CD14-positive monocyte (primary cell): Measurements from ENCODE around the gene CAPZA1. TPM values are rescaled to one million over a fixed set of nuclear protein-coding genes. Genes with fewer than 3 reads are reported as not detected.

ENCODE experiments used
- DNase-seq, 3 donors: peaks; one replicate each; pipeline ENCODE4 v3.0.0-alpha.2; 2011 to 2022
- H2AFZ ChIP-seq: 2 replicates; pipeline ENCODE4 v1.6.0; 2012; ENCODE audit warnings: mild to moderate bottlenecking, low read depth, low read length, inconsistent platforms; ENCODE audit not compliant: insufficient read depth, poor library complexity, severe bottlenecking
- H3K27ac ChIP-seq, 2 donors: 1 replicate in 1 of 2; 2 replicates in 1 of 2; pipeline ENCODE4 v1.5.1; 2012 to 2013; ENCODE audit warnings: low read length in 2 of 2, control low read depth in 1 of 2, inconsistent platforms in 1 of 2, low read depth in 1 of 2, mild to moderate bottlenecking in 1 of 2
- H3K27me3 ChIP-seq, 2 donors: one replicate each; pipeline versions ENCODE4 v1.6.0 to v1.6.1; 2011 to 2013; ENCODE audit warnings: low read length in 2 of 2; ENCODE audit not compliant: control insufficient read depth in 2 of 2, insufficient read depth in 2 of 2
- H3K36me3 ChIP-seq, 2 donors: replicated peaks in 1 of 2; 1 replicate in 1 of 2; 2 replicates in 1 of 2; pipeline versions ENCODE4 v1.5.1 to v1.6.1; 2012 to 2013; ENCODE audit warnings: low read length in 2 of 2, control low read depth in 1 of 2, inconsistent platforms in 1 of 2, mild to moderate bottlenecking in 1 of 2; ENCODE audit not compliant: insufficient read depth in 2 of 2, control insufficient read depth in 1 of 2
- H3K4me1 ChIP-seq, 2 donors: 1 replicate in 1 of 2; 2 replicates in 1 of 2; pipeline versions ENCODE4 v1.5.1 to v1.6.1; 2012 to 2013; ENCODE audit warnings: low read length in 2 of 2, control low read depth in 1 of 2, inconsistent platforms in 1 of 2, mild to moderate bottlenecking in 1 of 2, moderate library complexity in 1 of 2; ENCODE audit not compliant: insufficient read depth in 2 of 2, control insufficient read depth in 1 of 2
- H3K4me2 ChIP-seq: replicated peaks from 2 replicates; pipeline ENCODE3; 2012; ENCODE audit warnings: low read length, moderate library complexity, mild to moderate bottlenecking; ENCODE audit not compliant: poor library complexity, severe bottlenecking; ENCODE audit errors: extremely low read depth
- H3K4me3 ChIP-seq, 3 experiments: fragments of 200-600 bp in 1 of 3; sonication (generic) in 1 of 3; replicated peaks in 1 of 3; 1 replicate in 2 of 3; 2 replicates in 1 of 3; pipeline ENCODE4 v1.5.1; 2011 to 2013; ENCODE audit warnings: low read length in 3 of 3, mild to moderate bottlenecking in 3 of 3, control low read depth in 2 of 3, low read depth in 2 of 3, inconsistent platforms in 1 of 3, moderate library complexity in 1 of 3
- H3K79me2 ChIP-seq: 2 replicates; pipeline ENCODE4 v1.6.0; 2012; ENCODE audit warnings: mild to moderate bottlenecking, control low read depth, inconsistent platforms, low read length, moderate library complexity; ENCODE audit not compliant: insufficient read depth
- H3K9ac ChIP-seq: 2 replicates; pipeline ENCODE4 v1.6.0; 2017; ENCODE audit warnings: low read length, mild to moderate bottlenecking; ENCODE audit not compliant: insufficient read depth, poor library complexity, severe bottlenecking
- H3K9me3 ChIP-seq, 2 donors: replicated peaks in 1 of 2; 1 replicate in 1 of 2; 2 replicates in 1 of 2; pipeline versions ENCODE4 v1.5.1 to v1.6.1; 2012 to 2013; ENCODE audit warnings: low read length in 2 of 2, control low read depth in 1 of 2; ENCODE audit not compliant: control insufficient read depth in 1 of 2, insufficient read depth in 1 of 2
- H4K20me1 ChIP-seq: 2 replicates; pipeline ENCODE4 v1.6.0; 2012; ENCODE audit warnings: mild to moderate bottlenecking, low read length, control low read depth, moderate library complexity; ENCODE audit not compliant: insufficient read depth
- H3K27ac Mint-ChIP-seq, 7 donors: one replicate each; pipeline ENCODE4 v1.8.0; 2020; ENCODE audit warnings: mild to moderate bottlenecking in 7 of 7, mixed read lengths in 7 of 7, moderate library complexity in 6 of 7, inconsistent platforms in 2 of 7
- H3K27me3 Mint-ChIP-seq, 3 donors: one replicate each; pipeline ENCODE4 v1.8.0; 2021 to 2022; ENCODE audit warnings: low read depth in 3 of 3, mild to moderate bottlenecking in 3 of 3, mixed read lengths in 3 of 3, moderate library complexity in 3 of 3, inconsistent platforms in 1 of 3
- H3K36me3 Mint-ChIP-seq, 2 donors: one replicate each; pipeline ENCODE4 v1.8.0; 2020; ENCODE audit warnings: mixed read lengths in 2 of 2, inconsistent platforms in 1 of 2, mild to moderate bottlenecking in 1 of 2
- H3K4me1 Mint-ChIP-seq: one replicate; pipeline ENCODE4 v1.8.0; 2020; ENCODE audit warnings: mild to moderate bottlenecking, mixed read lengths
- H3K4me3 Mint-ChIP-seq, 2 donors: one replicate each; pipeline ENCODE4 v1.8.0; 2020; ENCODE audit warnings: mild to moderate bottlenecking in 2 of 2, mixed read lengths in 2 of 2, moderate library complexity in 1 of 2
- H3K9me3 Mint-ChIP-seq, 7 donors: one replicate each; pipeline ENCODE4 v1.8.0; 2020 to 2022; ENCODE audit warnings: mixed read lengths in 7 of 7, mild to moderate bottlenecking in 6 of 7, moderate library complexity in 6 of 7, inconsistent platforms in 2 of 7
- CTCF ChIP-seq: fragments of 200-600 bp; IDR thresholded peaks from one replicate; pipeline ENCODE4 v1.8.0; 2022; ENCODE audit warnings: antibody characterized with exemption, mild to moderate bottlenecking
- WGBS: methylation state at CpG from one replicate; pipeline ENCODE4 v1.1.5; 2013; ENCODE audit warnings: missing lambda C conversion rate; ENCODE audit not compliant: insufficient coverage; 5-methylcytosine and 5-hydroxymethylcytosine counted together
- intact Hi-C, 2 donors: fragments of 100-400 bp; cut with micrococcal nuclease; formaldehyde crosslinking; loops; one replicate each; pipeline versions ENCODE4 v1.15.0 to v1.15.1; 2023
- polyA plus RNA-seq, 3 donors: library from polyadenylated mRNA; depleted of rRNA in 1 of 3; unstranded in 2 of 3; stranded (reverse) in 1 of 3; fragments of 300-500 nt in 2 of 3; fragments of >200 nt in 1 of 3; fragmentation: Illumina TruSeq in 2 of 3; gene quantifications; 1 replicate in 2 of 3; 2 replicates in 1 of 3; pipeline ENCODE4 v1.2.3, GENCODE V29; 2012 to 2021

Gene CAPZA1
- polyA plus RNA-seq, 3 donors: 93.4 to 357 (median 339) TPM

- Histone ChIP-seq H3K79me2 (no peaks in the 10 kb centered on the region), H3K9ac (peak overlapping the region; percentile 77), H2AFZ (peak overlapping the region; percentile 92), H3K9me3 (no peaks in the 10 kb centered on the region), H4K20me1 (peaks cover 22% of the 10 kb centered on the region), H3K27me3 (no peaks in the 10 kb centered on the region), H3K4me2 (peak overlapping the region; percentile 99), H3K27ac (no peak overlapping the region), H3K4me1 (peaks cover 20 to 23% of the 10 kb centered on the region in 2 donors), H3K4me3 (peak overlapping the region; percentile 84 to 98 (median 95)), H3K36me3 (peaks cover 14 to 22% of the 10 kb centered on the region in 2 donors)
- DNase-seq: no peak
- peaks cover 26% of the 10 kb centered on the region for H3K4me1 Mint-ChIP-seq
- H3K9me3 Mint-ChIP-seq: no peaks in the 10 kb centered on the region
- H3K27ac Mint-ChIP-seq: no peak overlapping the region
- peak overlapping the region; percentile 80 to 91 for H3K4me3 Mint-ChIP-seq
- WGBS: 71% methylated on average over 3 of the region's 7 CpGs
- intact Hi-C loops: no loop called here
- H3K27me3 Mint-ChIP-seq: peaks cover 0 to 10% (median 7%) of the 10 kb centered on the region in 3 donors
- TF ChIP-seq CTCF: no peak
- peaks cover 14 to 21% of the 10 kb centered on the region in 2 donors for H3K36me3 Mint-ChIP-seq
Measured at GRCh38 chr1:112675728-112676381, 56.2 kb downstream of the CAPZA1 start.

- Mint-ChIP-seq H3K9me3 (no peaks in the 10 kb centered on the region), H3K27ac (peak overlapping the region in 1 of 7 donors; percentile 20), H3K4me3 (peak overlapping the region in 1 of 2 donors; percentile 47), H3K4me1 (peaks cover 26% of the 10 kb centered on the region), H3K27me3 (peaks cover 0 to 10% (median 7%) of the 10 kb centered on the region in 3 donors), H3K36me3 (peaks cover 7 to 15% of the 10 kb centered on the region in 2 donors)
- Histone ChIP-seq H3K27ac (no peak overlapping the region), H3K4me1 (peaks cover 20 to 23% of the 10 kb centered on the region in 2 donors), H3K4me3 (no peak overlapping the region), H3K9me3 (no peaks in the 10 kb centered on the region), H3K9ac (no peak overlapping the region), H2AFZ (no peak overlapping the region), H3K36me3 (peaks cover 7 to 15% of the 10 kb centered on the region in 2 donors), H3K4me2 (no peak overlapping the region), H4K20me1 (peaks cover 15% of the 10 kb centered on the region), H3K27me3 (no peaks in the 10 kb centered on the region), H3K79me2 (no peaks in the 10 kb centered on the region)
- DNase-seq: peak in 1 of 3 donors; percentile 9
- 30% methylated on average over 2 of the region's 3 CpGs for WGBS
- no peak for TF ChIP-seq CTCF
- intact Hi-C loops: no loop called here
Measured at GRCh38 chr1:112676543-112676942, 56.9 kb downstream of the CAPZA1 start.
